Adrenal gland (tissue), 12 donors: Measurements from ENCODE around the gene NDRG2. TPM values are rescaled to one million over a fixed set of nuclear protein-coding genes. Genes with fewer than 3 reads are reported as not detected.

Source experiments
- DNase-seq, 7 donors: peaks; one replicate each; pipeline ENCODE4 v3.0.0-alpha.2; 2019 to 2020
- H3K27ac ChIP-seq, 5 donors: fragments of 200-600 bp; sonication (generic) in 4 of 5; 1 replicate in 3 of 5; 2 replicates in 2 of 5; pipeline versions ENCODE4 v1.5.1 to v1.8.0; 2016 to 2020; ENCODE audit warnings: mild to moderate bottlenecking in 1 of 5
- H3K27me3 ChIP-seq: fragments of 200-600 bp; 2 replicates; pipeline ENCODE4 v1.8.0; 2021
- H3K36me3 ChIP-seq, 2 donors: fragments of 200-600 bp; replicated peaks in 1 of 2; 1 replicate in 1 of 2; 2 replicates in 1 of 2; pipeline versions ENCODE4 v1.5.1 to v1.8.0; 2018 to 2022
- H3K4me1 ChIP-seq, 2 donors: fragments of 200-600 bp; replicated peaks in 1 of 2; 1 replicate in 1 of 2; 2 replicates in 1 of 2; pipeline versions ENCODE4 v1.5.1 to v1.8.0; 2018 to 2021
- H3K4me3 ChIP-seq, 4 donors: fragments of 200-600 bp; sonication (generic) in 3 of 4; one replicate each; pipeline ENCODE4 v1.5.1; 2016 to 2018
- H3K9me3 ChIP-seq, 3 donors: fragments of 200-600 bp; sonication (generic) in 1 of 3; replicated peaks in 1 of 3; 1 replicate in 2 of 3; 2 replicates in 1 of 3; pipeline versions ENCODE4 v1.5.1 to v1.8.0; 2016 to 2021
- CTCF ChIP-seq, 6 experiments: fragments of 450-650 bp in 4 of 6; fragments of 200-600 bp in 2 of 6; sonication (generic) in 1 of 6; IDR thresholded peaks; 1 replicate in 5 of 6; 2 replicates in 1 of 6; pipeline versions ENCODE4 v1.5.1 to v1.8.0; 2016 to 2021; ENCODE audit warnings: antibody characterized with exemption in 6 of 6, mild to moderate bottlenecking in 2 of 6, moderate library complexity in 1 of 6
- POLR2A ChIP-seq, 2 donors: fragments of 450-650 bp; IDR thresholded peaks; one replicate each; pipeline ENCODE4 v1.6.1; 2017; ENCODE audit warnings: antibody characterized with exemption in 2 of 2, mild to moderate bottlenecking in 2 of 2, moderate library complexity in 1 of 2
- WGBS, 4 donors: extraction: QIAGEN DNeasy Blood & Tissue Kit in 2 of 4; methylation state at CpG; one replicate each; pipeline versions ENCODE4 v1.1.5 to v1.1.7; 2013 to 2017; 5-methylcytosine and 5-hydroxymethylcytosine counted together
- intact Hi-C, 2 donors: fragments of 100-400 bp; cut with DNase I; formaldehyde crosslinking; loops; one replicate each; pipeline versions ENCODE4 v1.14.1 to v1.15.0; 2022 to 2023
- polyA plus RNA-seq, 3 donors: library from polyadenylated mRNA; stranded (reverse); fragments of 200-250 nt in 2 of 3; fragments of 350-450 nt in 1 of 3; fragmentation: Illumina TruSeq in 1 of 3; extraction: RNeasy Lipid Tissue Mini Kit (QIAGEN cat#74804) in 1 of 3; gene quantifications; one replicate each; pipeline ENCODE4 v1.2.3, GENCODE V29; 2013 to 2014
- total RNA-seq, 9 donors: library from RNA; depleted of rRNA in 4 of 9; stranded (reverse); fragments of >200 nt in 4 of 9; fragments of 120-200 nt in 1 of 9; fragmentation: NEBNext Ultra II Directional in 1 of 9; extraction: Animal tissue kit (Norgen Biotek cat#: 25700) in 1 of 9; gene quantifications; one replicate each; pipeline versions ENCODE4 v1.1.0 to v1.2.4, GENCODE V29; 2013 to 2023
- donor health status: healthy with polysubstance abuse.
- donor health status: Bipolar disorder and iron deficiency.
- donor health status: DM: yes; HTN: yes; CAD: no.
- donor health status: DM: no; HTN: no; CAD: no.
- donor health status: DM: no; HTN: no; CAD: no.
- donor health status: DM: yes; HTN: yes; CAD: no.

Gene NDRG2
- total and polyA plus RNA-seq, 12 donors: 116 to 1,323 (median 629) TPM

DNA sequence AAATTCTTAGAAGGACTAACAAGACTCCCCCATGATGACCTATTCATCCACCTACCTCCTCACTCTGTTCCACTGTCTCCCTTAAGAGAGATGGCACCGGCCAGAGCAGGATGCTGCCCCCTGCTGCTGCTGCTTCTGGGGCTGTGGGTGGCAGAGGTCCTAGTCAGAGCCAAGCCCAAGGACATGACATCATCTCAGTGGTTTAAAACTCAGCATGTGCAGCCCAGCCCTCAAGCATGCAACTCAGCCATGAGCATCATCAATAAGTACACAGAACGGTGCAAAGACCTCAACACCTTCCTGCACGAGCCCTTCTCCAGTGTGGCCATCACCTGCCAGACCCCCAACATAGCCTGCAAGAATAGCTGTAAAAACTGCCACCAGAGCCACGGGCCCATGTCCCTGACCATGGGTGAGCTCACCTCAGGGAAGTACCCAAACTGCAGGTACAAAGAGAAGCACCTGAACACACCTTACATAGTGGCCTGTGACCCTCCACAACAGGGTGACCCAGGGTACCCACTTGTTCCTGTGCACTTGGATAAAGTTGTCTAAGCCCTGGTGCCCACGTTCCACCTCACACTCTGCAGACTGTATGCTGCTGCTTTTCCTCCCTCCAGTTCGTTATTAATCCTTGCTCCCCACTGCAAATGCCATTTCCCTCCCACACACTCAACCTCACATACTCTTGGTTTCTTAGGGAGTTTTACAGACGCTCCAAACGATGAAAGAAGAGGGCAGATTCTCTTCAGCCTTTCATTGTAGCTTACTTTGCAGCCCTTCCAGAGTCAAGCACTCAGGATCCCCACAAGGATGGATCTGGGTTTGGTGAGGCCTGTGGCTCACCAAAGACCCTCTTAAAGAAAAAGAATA, 33.2 kb upstream of the NDRG2 start, which contains the start of gene RNASE8:
Gene RNASE8, plus strand, starts transcription at position 20 of the 873 bp plus-strand sequence. Its CDS starts 71 bp downstream, at position 91.
- no peak within 1 kb of the TSS for H3K27ac ChIP-seq
- H3K9me3 ChIP-seq: no peaks in the 10 kb centered on the region
- peaks cover 4 to 6% of the 10 kb centered on the region in 2 donors for H3K4me1 ChIP-seq
- 68 to 95% (median 76%) methylated on average over 4 to 8 of the region's 8 CpGs for WGBS, 4 donors
- H3K36me3 ChIP-seq: no peaks in the 10 kb centered on the region
- TF ChIP-seq POLR2A (IDR thresholded peaks at IDR 0.05): no peak
- TF ChIP-seq CTCF (IDR thresholded peaks at IDR 0.05): peak in 1 of 6 experiments; percentile 25
- no peak within 1 kb of the TSS for H3K4me3 ChIP-seq
- H3K27me3 ChIP-seq: no peaks in the 10 kb centered on the region
- intact Hi-C loops: no loop called here
- no peak for DNase-seq

DNA sequence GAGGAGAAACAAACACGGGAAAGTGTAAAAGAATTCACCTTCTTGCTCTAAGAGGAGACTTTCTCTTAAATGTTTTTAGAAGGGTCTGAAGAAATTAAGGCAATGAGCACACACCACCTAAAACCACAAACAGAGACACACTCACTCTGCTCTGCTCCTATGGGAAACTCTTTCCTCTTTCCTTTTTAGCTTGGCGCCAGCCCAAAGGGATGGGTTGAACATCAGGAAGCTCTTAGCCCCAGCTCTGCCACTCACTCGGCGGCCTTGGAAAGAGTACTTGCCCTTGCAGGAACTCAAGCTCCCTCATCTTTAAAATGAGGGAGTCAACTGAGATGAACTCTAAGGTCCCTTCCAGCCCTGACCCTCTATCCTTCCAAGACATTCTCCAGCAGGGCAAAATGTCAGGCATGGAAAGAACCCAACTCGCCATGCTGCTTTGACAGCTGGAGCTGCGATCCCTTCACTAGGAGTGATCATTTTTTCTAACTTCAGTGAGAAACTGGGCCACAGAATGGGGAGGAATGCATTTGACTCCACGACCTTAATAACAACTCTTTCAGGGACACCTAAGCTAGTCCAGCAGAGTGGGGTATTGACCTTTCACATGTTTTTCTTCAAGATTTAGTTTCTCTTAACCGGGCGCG, 31.8 kb upstream of the NDRG2 start:
- Histone ChIP-seq H3K27me3 (no peaks in the 10 kb centered on the region), H3K4me3 (no peak overlapping the region), H3K9me3 (no peaks in the 10 kb centered on the region), H3K36me3 (no peaks in the 10 kb centered on the region), H3K27ac (no peak overlapping the region), H3K4me1 (peaks cover 0 to 6% of the 10 kb centered on the region in 2 donors)
- intact Hi-C loops: no loop called here
- no peak for DNase-seq
- TF ChIP-seq POLR2A (IDR thresholded peaks at IDR 0.05): no peak
- no peak for TF ChIP-seq CTCF (IDR thresholded peaks at IDR 0.05)
- WGBS, 4 donors: 74 to 84% (median 77%) methylated on average over 10 of the region's 10 CpGs

DNA sequence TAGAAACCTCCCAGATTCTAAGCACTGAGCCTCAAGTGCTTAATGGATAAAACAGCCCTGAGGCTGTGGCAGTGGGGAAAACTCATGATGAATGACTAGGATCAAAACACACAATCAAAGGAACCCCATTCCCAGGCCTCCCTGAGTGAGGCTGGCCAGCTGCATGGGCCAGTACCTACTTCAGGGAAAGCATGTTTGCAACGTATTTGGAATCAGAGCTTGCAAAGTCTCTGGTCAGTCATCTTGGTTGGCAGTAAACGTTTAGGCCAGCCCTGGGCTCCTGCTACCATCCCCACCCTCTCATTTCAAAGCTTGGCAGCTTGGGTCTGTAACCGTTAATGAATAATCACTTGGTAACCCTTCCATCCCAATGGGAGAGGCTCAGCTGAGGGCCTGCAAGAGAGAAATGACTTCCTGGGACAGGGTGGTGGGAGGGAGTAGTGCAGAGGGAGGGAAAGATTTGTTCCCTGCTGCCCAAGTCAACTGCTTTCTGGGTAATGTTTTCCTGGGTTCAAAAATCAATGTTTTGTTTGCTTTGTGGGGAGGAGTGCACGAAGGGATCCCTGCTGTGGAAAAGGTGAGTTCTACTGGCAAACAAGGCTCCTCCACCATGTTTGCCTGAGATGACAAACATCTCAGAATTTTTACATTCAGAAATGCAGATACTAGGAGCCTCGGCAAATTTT, 30.7 kb upstream of the NDRG2 start:
- no peak overlapping the region for H3K27ac ChIP-seq
- no peaks in the 10 kb centered on the region for H3K36me3 ChIP-seq
- intact Hi-C loops: no loop called here

More for the DNA sequence above, 30.7 kb upstream of the NDRG2 start:
- Histone ChIP-seq H3K27me3 (no peaks in the 10 kb centered on the region), H3K9me3 (no peaks in the 10 kb centered on the region), H3K4me3 (no peak overlapping the region), H3K4me1 (peaks cover 0 to 6% of the 10 kb centered on the region in 2 donors)
- WGBS, 4 donors: 76 to 84% (median 80%) methylated on average over 5 of the region's 5 CpGs
- TF ChIP-seq POLR2A (IDR thresholded peaks at IDR 0.05) (no peak), CTCF (IDR thresholded peaks at IDR 0.05) (no peak)
- DNase-seq: no peak
